Activated CD4-positive, alpha-beta T cell treated with anti-CD3 and anti-CD28 coated beads, Interleukin-10, Interleukin-2, amounts not matched to agents 100 ng/mL and 50 ng/mL, durations not matched to agents 16 hours and 8 hours (primary cell): ENCODE results near the gene IRAK2.

Source experiments
- DNase-seq: peaks from one replicate; pipeline ENCODE4 v3.0.0-alpha.2; 2020

Gene IRAK2

DNA sequence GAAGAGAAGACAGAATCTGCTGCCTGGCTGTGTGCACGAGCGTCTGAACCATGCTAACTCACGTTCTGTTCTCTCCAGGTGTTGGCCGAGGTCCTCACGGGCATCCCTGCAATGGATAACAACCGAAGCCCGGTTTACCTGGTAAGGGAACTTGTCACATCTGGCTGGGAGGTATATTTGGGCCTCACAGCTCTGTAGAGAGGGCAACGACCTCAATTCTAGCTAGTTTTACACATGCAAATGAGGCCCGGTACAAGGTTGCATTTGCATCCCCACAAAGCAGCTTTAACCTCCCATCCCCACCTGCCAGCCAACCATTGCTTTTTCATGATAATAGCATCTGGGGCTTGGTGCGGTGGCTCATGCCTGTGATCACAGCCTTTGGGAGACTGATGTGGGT is 61.6 kb downstream of the IRAK2 start:
- DNase-seq = no peak

- peak; percentile 90 for DNase-seq
Observed at GRCh38 chr3:10228248-10228950, 63.7 kb downstream of the IRAK2 start.

DNA sequence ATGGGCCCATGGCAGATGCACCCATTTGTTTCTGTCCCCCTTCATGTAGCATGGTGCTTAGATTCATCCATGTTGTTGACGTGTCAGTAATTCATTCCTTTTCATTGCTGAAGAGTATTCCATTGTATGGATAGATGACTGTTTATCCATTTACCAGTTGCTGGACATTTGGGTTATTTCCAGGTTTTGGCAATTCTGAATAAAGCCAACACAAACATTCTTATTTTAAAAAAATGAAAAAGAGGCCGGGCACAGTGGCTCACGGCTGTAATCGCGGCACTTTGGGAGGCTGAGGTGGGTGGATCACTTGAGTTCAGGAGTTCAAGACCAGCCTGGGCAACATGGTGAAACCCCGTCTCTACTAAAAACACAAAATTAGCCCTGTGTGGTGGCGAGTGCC is 64.9 kb downstream of the IRAK2 start:
- DNase-seq = no peak

- peak; percentile 69 for DNase-seq
Observed at GRCh38 chr3:10232137-10232536, 67.4 kb downstream of the IRAK2 start.

GRCh38 chr3:10233988-10234387 is 69.3 kb downstream of the IRAK2 start:
- no peak for DNase-seq

DNA sequence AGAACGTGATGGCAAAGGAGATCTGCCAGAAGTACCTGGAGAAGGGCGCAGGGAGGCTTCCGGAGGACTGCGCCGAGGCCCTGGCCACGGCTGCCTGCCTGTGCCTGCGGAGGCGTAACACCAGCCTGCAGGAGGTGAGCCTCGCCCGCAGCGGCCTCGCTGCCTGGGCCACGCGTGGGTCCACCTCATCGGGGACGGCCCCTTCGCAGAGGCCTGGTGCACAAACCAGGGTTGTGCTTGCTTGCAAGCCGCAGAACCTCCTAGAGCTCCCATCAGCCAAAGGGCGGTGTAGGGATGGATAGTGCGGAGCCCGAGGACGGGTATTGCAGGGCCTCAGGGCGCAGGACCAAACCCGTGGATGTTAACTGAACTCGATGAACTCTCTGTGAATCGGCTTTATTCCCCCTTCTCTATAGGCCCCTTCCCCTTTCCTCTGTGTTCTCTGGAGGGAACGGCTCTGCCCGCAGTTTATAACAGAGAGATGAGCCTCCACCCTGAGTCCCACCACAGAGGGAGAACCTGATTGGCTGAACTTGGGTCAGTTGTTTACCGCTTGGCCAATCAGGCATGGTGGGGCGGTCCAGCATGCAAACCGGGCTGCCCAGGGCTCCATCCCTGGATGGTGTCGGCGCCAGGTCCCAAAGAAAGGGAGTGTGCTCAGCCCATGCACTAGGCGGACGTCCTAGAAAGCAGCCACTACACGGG is 70.0 kb downstream of the IRAK2 start:
- DNase-seq = no peak

DNA sequence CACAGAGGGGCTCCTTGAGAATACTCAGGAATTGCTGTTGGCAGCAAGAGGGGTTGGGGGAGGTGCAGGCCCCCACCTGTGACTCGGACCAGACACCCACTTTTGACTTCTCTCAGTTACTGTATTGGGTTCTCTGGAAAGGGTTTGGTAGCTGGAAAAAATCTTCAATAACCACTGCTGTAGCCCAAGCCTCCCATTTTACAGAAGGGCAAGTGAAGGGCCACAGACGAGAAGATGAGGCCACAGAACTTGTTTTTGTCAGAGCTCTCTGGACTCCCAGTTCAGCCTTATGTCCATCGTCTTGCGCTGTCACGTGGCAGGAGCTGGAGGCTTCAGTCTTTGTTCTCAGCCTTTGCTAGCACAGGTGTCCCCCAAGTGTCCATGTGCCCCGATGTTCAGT is 70.8 kb downstream of the IRAK2 start:
- DNase-seq = no peak

GRCh38 chr3:10238345-10239183 is 73.8 kb downstream of the IRAK2 start:
- peak; percentile 37 for DNase-seq

- no peak for DNase-seq
Observed at GRCh38 chr3:10240799-10241198, 76.1 kb downstream of the IRAK2 start.

- peak; percentile 89 for DNase-seq
Observed at GRCh38 chr3:10242182-10243065, 77.7 kb downstream of the IRAK2 start.

DNA sequence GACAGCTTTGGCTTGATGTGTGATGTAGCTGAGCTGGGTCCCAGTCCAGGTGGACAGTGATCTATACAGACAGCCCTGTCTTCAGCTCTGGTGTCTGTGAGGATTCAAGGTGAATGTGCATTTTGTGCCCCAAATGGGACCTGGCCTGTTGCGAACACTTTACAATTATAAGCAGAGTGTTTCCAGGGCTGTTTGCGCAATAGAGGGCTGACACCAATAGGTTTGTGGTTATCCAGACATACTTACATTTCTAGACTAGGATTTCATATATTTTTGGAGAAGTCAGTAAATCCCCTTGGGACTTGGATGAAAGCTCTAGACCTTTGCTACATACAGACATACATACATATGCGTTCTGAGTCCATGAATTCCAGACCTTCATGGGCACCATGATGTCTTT is 79.3 kb downstream of the IRAK2 start:
- no peak for DNase-seq

GRCh38 chr3:10245081-10245712 is 80.5 kb downstream of the IRAK2 start:
- no peak for DNase-seq

DNA sequence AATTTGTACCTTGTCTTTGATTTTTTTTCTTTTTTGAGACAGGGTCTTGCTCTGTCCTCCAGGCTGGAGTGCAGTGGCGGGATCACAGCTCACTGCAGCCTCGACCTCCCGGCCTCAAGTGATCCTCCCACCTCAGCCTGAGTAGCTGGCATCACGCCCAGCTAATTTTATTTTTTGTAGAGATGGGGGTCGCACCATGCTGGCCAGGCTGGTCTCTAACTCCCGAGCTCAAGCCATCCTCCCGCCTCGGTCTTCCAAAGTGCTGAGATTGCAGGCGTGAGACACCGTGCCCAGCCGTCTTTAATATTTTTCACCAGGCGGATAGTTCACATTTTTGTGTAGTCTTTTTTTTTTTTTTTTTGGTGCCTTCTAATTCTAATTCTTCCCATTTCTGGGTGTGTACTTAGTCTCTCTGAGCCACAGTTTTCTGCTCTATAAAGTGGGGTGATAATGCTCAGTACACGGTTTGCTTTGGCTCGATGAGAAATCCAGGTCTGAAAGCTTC is 83.0 kb downstream of the IRAK2 start:
- no peak for DNase-seq

DNA sequence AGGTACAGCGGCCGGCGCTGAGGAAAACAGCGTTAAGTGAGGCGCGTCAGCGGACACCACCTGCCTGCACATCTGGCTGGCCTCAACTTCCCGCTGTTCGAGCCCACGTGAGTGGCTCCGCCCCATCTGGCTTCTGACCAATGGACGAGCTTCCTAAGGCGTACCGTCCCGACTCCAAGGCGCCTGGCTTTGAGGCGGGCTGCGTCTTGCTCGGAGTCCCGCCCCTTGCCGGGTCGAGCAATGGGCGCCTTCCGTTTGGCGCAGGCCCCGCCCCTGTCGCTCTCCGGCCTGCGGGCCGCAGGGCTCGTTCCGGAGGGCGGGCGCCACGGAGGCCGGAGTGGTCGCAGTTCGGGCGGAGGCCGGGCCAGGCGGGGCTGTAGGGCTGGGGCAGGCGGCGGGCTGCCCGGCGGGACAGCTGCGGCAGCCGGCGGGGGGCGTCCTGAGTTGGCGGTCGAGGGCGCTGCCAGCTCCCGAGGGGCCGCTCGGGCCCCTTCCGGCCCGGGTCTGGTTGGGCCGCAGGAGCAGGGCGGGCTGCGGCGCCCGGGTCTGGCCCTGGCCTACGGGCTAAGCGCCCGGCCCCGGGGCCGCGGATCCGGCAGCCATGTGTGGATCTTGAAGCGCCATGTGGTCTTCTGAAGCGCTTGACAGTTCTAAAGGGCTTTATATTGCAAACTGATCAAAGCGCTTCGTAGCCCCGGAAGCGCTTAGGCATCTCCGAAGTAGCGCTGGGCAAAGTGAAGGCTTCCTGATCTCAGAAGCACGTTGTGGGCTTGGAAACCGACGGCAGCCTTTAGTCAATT is 83.7 kb downstream of the IRAK2 start, which contains the start of gene TATDN2:
Gene TATDN2 (plus strand): TSS at position 276 of the 800 bp plus-strand sequence. CDS start 742 bp downstream, outside the sequence.
- DNase-seq = peak; percentile 99

DNA sequence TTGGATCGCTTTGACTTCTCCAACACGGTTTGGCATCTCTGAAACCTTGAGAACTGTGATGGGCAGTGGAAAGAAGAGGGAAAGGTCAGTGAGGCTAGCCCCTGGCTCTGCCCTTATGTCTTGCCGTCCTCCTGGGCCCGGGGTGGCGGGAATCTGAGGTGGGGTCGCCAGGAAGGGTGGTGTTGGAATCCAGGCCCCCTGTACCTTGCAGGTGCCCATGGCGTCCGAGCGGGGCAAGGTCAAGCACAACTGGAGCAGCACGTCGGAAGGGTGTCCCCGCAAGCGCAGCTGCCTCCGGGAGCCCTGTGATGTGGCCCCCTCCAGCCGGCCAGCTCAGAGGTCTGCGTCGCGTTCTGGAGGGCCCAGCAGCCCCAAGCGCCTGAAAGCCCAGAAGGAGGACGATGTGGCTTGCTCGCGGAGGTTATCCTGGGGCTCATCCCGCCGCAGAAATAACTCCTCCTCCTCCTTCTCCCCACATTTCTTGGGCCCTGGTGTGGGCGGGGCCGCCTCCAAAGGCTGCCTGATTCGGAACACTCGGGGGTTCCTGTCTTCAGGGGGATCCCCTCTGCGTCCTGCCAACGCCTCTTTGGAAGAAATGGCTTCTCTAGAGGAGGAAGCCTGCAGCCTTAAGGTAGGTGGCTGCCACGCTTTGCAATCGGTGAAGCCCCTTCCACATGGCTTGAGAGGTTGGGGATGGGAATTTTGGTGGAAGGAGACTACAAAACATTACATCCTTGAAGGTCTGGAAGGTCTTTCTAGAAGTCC is 84.4 kb downstream of the IRAK2 start:
- DNase-seq = peak; percentile 84

DNA sequence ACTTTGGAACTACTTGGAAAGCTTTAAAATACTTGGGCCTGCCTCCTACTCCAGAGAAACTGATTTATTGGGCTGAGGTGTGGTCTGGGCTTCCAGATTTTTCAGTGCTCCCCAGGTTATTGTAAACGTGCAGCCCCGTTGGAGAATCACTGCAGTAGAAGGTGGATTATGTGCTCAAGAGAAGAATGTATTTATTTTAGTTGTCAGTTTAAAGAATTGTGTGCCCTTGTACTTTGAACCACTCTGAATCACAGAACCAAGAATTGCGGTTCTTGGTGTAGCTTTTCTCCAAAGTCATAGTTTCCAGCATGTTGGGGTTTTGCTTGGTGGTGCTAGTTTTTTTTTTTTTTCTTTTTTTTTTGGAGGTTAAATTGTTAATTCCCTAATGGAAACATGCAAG is 85.1 kb downstream of the IRAK2 start:
- DNase-seq = peak; percentile 49

DNA sequence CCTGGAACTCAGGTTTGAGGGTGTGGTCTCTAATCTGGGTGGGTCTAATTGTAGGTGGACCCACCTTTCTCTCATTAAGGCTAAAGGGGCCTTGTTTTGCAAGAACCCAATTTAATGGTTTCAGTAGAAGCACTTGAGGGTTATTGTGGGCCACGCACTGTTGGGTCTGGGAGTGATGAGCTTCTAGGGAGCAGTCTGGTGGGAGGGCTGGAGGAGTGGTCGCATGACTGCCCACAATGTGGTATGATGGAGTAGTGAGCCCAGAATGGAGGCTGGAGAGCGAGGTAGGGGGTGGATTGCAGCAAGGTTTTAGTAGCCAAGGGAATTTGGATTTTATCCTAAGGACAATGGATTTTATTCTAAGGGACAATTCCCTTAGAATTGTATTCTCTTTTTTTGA is 86.3 kb downstream of the IRAK2 start:
- DNase-seq = no peak

DNA sequence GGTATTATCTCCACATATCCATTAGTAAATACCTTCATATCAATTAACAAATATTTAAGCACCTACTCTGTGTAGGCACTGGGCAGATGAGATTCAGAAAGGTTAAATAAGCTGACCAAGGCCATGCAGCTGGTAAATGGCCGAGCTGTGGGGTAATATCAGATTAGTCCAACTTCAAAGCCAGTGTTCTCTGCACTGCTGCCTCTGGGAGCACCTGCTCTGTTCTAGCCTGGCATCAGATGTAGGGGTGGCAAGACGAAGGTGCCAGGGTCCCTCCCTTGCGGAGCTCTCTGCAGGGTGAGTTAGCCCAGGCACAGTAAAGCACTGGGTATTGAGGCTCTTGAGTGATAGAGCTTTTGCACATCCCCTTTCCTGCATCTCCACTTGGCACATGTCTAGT is 89.0 kb downstream of the IRAK2 start:
- DNase-seq = no peak

GRCh38 chr3:10255835-10256234 is 91.1 kb downstream of the IRAK2 start:
- DNase-seq = no peak

DNA sequence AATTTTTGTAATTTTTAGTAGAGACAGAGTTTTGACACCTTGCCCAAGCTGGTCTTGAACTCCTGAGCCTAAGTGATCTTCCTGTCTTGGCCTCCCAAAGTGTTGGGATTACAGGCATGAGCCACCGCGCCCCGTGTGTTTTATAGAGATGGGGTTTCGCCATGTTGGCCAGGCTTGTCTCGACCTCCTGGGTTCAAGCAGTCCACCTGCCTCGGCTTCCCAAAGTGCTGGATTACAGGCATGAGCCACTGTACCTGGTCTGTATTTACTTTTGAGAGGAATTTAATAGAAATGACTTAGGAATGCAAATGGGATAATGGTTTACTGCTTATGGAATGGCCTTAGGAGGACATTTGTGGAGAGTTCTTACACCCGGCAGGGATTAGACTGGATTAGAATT is 94.3 kb downstream of the IRAK2 start:
- no peak for DNase-seq
